Glutamatergic neuron (in vitro differentiated cells): ENCODE data around the gene ANKRD16. TPM values are rescaled to one million over a fixed set of nuclear protein-coding genes. Genes with fewer than 3 reads are reported as not detected.

ENCODE experiments used
- DNase-seq: peaks from one replicate; pipeline ENCODE4 v3.0.0; 2022
- H3K27ac Mint-ChIP-seq: one replicate; pipeline ENCODE4 v1.8.0; 2020; ENCODE audit warnings: mild to moderate bottlenecking, mixed read lengths, inconsistent platforms; ENCODE audit not compliant: unreplicated experiment
- H3K27me3 Mint-ChIP-seq: one replicate; pipeline ENCODE4 v1.8.0; 2020; ENCODE audit warnings: mild to moderate bottlenecking, moderate library complexity, mixed read lengths, inconsistent platforms; ENCODE audit not compliant: unreplicated experiment
- H3K36me3 Mint-ChIP-seq: one replicate; pipeline ENCODE4 v1.8.0; 2020; ENCODE audit warnings: mild to moderate bottlenecking, mixed read lengths, inconsistent platforms; ENCODE audit not compliant: unreplicated experiment
- H3K4me1 Mint-ChIP-seq: one replicate; pipeline ENCODE4 v1.8.0; 2020; ENCODE audit warnings: mild to moderate bottlenecking, low read depth, mixed read lengths, inconsistent platforms; ENCODE audit not compliant: unreplicated experiment
- H3K4me3 Mint-ChIP-seq: one replicate; pipeline ENCODE4 v1.8.0; 2020; ENCODE audit warnings: mild to moderate bottlenecking, mixed read lengths, inconsistent platforms; ENCODE audit not compliant: unreplicated experiment
- H3K9me3 Mint-ChIP-seq: one replicate; pipeline ENCODE4 v1.8.0; 2020; ENCODE audit warnings: mild to moderate bottlenecking, moderate library complexity, mixed read lengths, inconsistent platforms; ENCODE audit not compliant: unreplicated experiment
- total RNA-seq: library from RNA; stranded (reverse); fragmentation: NEBNext Ultra II Directional; extraction: Animal tissue kit (Norgen Biotek cat#: 25700); gene quantifications from one replicate; pipeline ENCODE4 v1.2.1, GENCODE V29; 2021; ENCODE audit not compliant: unreplicated experiment
- TF ChIP-seq, protein P1 (sequence below): fragments of 200-600 bp; sonication (generic); IDR thresholded peaks from one replicate; pipeline ENCODE4 v1.5.0; 2021; ENCODE audit not compliant: partially characterized antibody, unreplicated experiment

The ANKRD16 gene
- total RNA-seq, 1 donor from 2014 or later: 7.5 TPM

GRCh38 chr10:5933909-5934546 is 44.3 kb upstream of the ANKRD16 start:
- peaks cover 4% of the 10 kb centered on the region for H3K9me3 Mint-ChIP-seq
- no peak overlapping the region for H3K4me3 Mint-ChIP-seq
- TF ChIP-seq, protein P1, sequence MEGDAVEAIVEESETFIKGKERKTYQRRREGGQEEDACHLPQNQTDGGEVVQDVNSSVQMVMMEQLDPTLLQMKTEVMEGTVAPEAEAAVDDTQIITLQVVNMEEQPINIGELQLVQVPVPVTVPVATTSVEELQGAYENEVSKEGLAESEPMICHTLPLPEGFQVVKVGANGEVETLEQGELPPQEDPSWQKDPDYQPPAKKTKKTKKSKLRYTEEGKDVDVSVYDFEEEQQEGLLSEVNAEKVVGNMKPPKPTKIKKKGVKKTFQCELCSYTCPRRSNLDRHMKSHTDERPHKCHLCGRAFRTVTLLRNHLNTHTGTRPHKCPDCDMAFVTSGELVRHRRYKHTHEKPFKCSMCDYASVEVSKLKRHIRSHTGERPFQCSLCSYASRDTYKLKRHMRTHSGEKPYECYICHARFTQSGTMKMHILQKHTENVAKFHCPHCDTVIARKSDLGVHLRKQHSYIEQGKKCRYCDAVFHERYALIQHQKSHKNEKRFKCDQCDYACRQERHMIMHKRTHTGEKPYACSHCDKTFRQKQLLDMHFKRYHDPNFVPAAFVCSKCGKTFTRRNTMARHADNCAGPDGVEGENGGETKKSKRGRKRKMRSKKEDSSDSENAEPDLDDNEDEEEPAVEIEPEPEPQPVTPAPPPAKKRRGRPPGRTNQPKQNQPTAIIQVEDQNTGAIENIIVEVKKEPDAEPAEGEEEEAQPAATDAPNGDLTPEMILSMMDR: no peak
- no peak overlapping the region for H3K27ac Mint-ChIP-seq
- DNase-seq: no peak
- H3K27me3 Mint-ChIP-seq: peaks cover 2% of the 10 kb centered on the region
- H3K36me3 Mint-ChIP-seq: no peaks in the 10 kb centered on the region
- no peaks in the 10 kb centered on the region for H3K4me1 Mint-ChIP-seq

DNA sequence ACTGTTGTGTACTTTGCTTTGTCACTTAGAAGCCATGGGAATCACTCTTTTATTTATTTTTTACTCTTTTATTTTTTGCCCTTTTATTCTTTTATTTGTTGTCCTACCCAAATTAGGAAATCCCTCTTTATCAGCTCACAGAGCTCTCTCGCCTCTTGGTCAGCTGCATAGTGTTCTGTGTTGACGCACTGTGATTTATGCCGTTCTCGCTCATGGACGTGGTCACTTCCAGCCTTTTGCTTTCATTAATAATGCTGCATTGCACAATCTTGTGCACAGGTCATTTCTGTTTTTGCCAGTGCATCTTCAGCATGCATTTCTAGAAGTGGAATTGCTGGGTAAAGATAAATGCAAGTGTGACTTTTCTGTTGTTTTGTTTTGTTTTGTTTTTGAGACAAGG is 42.7 kb upstream of the ANKRD16 start:
- H3K36me3 Mint-ChIP-seq: no peaks in the 10 kb centered on the region
- H3K27me3 Mint-ChIP-seq: no peaks in the 10 kb centered on the region
- H3K9me3 Mint-ChIP-seq: peaks cover 2% of the 10 kb centered on the region
- no peaks in the 10 kb centered on the region for H3K4me1 Mint-ChIP-seq
- no peak overlapping the region for H3K4me3 Mint-ChIP-seq
- no peak for DNase-seq
- TF ChIP-seq, protein P1: no peak
- no peak overlapping the region for H3K27ac Mint-ChIP-seq

DNA sequence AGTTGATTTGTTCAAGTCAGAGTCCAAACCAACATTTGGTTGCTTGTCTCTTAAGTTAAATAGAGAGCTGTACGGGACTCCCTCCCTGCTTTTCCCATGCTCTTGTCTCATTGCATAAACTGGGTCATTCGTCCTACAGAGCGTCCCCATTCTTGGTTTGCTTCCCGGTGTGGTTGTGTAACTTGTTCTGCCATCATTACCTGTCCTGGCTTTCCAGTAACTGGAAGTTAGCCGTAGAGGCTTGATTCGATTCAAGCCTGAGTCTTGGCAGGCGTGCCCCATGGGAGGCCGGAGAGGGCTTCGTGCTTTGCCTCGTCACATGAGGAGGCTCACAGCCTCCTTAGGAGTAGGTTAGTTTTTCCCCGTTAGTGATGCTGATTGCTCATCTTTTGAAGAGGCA is 40.6 kb upstream of the ANKRD16 start:
- Mint-ChIP-seq H3K9me3 (no peaks in the 10 kb centered on the region), H3K4me3 (no peak overlapping the region), H3K4me1 (no peaks in the 10 kb centered on the region), H3K27me3 (no peaks in the 10 kb centered on the region), H3K36me3 (peaks cover 1% of the 10 kb centered on the region), H3K27ac (no peak overlapping the region)
- TF ChIP-seq, protein P1: no peak
- DNase-seq: no peak

GRCh38 chr10:5929442-5929841 is 39.7 kb upstream of the ANKRD16 start:
- TF ChIP-seq, protein P1: no peak
- DNase-seq: no peak
- no peak overlapping the region for H3K4me3 Mint-ChIP-seq
- no peak overlapping the region for H3K27ac Mint-ChIP-seq
- H3K36me3 Mint-ChIP-seq: peaks cover 7% of the 10 kb centered on the region
- no peaks in the 10 kb centered on the region for H3K4me1 Mint-ChIP-seq
- no peaks in the 10 kb centered on the region for H3K27me3 Mint-ChIP-seq
- H3K9me3 Mint-ChIP-seq: no peaks in the 10 kb centered on the region

DNA sequence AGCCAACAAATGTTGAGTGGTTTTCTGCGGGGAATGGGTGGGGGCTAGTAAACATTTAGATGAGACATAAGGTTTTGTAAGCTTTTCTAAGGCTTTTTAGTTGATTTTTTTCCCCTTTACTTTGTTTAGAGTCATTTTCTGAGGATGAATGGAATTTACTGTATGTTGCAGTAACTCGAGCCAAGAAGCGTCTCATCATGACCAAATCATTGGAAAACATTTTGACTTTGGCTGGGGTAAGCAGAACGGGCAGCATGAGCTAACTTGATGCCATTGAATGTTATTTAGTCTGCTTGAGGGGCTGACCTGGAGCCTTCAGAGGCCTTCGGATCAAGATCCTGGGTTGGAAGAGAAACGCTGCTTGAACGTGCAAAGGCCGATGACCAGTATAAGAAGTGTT is 37.6 kb upstream of the ANKRD16 start:
- Mint-ChIP-seq H3K36me3 (peaks cover 12% of the 10 kb centered on the region), H3K27ac (no peak overlapping the region), H3K4me3 (no peak overlapping the region), H3K4me1 (no peaks in the 10 kb centered on the region), H3K9me3 (no peaks in the 10 kb centered on the region), H3K27me3 (no peaks in the 10 kb centered on the region)
- no peak for DNase-seq
- TF ChIP-seq, protein P1: no peak
